Measurements from ENCODE around the gene REN.

Gene REN

GRCh38 chr1:204110894-204111633 lies 55.1 kb downstream of the REN start:
- no peak for DNase-seq (ENCODE audit: low read depth in 2 of 2)

GRCh38 chr1:204108312-204109141 lies 57.6 kb downstream of the REN start:
- DNase-seq (ENCODE audit: low read depth in 2 of 2): no peak

- no peak for DNase-seq (ENCODE audit: low read depth in 2 of 2)
These were observed 58.2 kb downstream of the REN start for GRCh38 chr1:204107892-204108291.

- no peak for DNase-seq (ENCODE audit: low read depth in 2 of 2)
These were observed 59.3 kb downstream of the REN start for GRCh38 chr1:204106825-204107224.

GRCh38 chr1:204105131-204105515 lies 61.0 kb downstream of the REN start:
- no peak for DNase-seq (ENCODE audit: low read depth in 2 of 2)
